Gastrocnemius medialis (tissue), 4 donors: ENCODE data around the gene CCR3.

Experiments
- POLR2A ChIP-seq, 2 donors: fragments of 450-650 bp; IDR thresholded peaks; one replicate each; pipeline ENCODE4 v1.6.1; 2017; ENCODE audit warnings: antibody characterized with exemption in 2 of 2, mild to moderate bottlenecking in 2 of 2, moderate library complexity in 2 of 2
- TF ChIP-seq, protein P1 (sequence below), 5 experiments: fragments of 450-650 bp in 3 of 5; fragments of 200-600 bp in 2 of 5; sonication (generic) in 2 of 5; IDR thresholded peaks in 4 of 5; conservative IDR thresholded peaks in 1 of 5; 1 replicate in 4 of 5; 2 replicates in 1 of 5; pipeline ENCODE4 v1.5.1; 2016 to 2019; ENCODE audit warnings: antibody characterized with exemption in 5 of 5, mild to moderate bottlenecking in 3 of 5, moderate library complexity in 3 of 5

- TF ChIP-seq, protein P1, sequence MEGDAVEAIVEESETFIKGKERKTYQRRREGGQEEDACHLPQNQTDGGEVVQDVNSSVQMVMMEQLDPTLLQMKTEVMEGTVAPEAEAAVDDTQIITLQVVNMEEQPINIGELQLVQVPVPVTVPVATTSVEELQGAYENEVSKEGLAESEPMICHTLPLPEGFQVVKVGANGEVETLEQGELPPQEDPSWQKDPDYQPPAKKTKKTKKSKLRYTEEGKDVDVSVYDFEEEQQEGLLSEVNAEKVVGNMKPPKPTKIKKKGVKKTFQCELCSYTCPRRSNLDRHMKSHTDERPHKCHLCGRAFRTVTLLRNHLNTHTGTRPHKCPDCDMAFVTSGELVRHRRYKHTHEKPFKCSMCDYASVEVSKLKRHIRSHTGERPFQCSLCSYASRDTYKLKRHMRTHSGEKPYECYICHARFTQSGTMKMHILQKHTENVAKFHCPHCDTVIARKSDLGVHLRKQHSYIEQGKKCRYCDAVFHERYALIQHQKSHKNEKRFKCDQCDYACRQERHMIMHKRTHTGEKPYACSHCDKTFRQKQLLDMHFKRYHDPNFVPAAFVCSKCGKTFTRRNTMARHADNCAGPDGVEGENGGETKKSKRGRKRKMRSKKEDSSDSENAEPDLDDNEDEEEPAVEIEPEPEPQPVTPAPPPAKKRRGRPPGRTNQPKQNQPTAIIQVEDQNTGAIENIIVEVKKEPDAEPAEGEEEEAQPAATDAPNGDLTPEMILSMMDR (IDR thresholded peaks at IDR 0.05 in 4 of 5, conservative IDR thresholded peaks at IDR 0.05 in 1 of 5), result no peak
- TF ChIP-seq POLR2A (IDR thresholded peaks at IDR 0.05), result no peak
These were observed 29.8 kb downstream of the CCR3 start for GRCh38 chr3:46272028-46272451.
